ENCODE data around the gene GPR108.

Gene GPR108

DNA sequence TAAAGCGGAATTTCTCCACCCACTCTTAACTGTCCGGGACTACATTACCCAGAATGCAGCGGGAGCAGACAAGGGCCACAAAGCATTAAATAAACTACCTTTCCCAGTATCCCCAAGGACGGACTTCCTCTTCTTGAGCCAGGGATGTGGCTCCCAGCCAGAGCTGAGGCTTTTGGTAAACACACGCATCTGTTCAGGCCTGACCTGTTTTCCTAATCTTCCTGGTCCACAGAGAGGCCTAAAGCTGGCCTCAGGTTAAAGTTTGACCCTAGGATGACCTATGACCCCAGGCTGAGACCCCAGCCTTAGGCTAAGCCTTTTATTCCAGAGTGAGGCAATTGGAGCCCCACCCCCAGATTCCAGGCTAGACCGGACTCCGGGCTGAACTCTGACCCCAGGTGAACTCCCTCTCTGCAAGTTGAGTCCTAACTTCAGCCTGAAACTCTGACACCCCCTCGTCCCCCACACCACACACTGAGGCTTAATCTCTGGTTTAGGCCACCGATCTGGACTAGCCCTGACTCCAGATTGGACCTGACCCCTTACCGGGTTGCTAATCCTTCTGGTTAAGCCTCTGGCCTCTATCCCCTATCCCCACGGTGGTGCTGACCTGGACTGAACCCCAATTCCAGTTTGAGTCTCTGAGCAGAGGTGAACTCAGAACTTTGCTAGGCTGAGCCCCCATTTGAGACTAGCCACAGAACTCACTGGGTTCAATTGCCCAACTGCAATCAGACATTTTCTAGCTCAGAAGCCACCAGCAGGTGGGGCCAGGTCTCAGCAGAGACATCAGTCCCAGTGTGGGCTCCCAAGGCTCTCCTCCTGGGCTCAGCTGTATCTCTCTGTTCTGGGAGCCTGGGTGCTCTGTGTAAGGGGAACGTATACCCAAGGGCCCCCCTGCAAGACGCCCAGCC, 750 bp upstream of the GPR108 start:
- peak; percentile 80 for DNase-seq (ENCODE audit: low spot score)

GRCh38 chr19:6736917-6737283, 480 bp downstream of the GPR108 start:
- DNase-seq (ENCODE audit: low spot score), result no peak

DNA sequence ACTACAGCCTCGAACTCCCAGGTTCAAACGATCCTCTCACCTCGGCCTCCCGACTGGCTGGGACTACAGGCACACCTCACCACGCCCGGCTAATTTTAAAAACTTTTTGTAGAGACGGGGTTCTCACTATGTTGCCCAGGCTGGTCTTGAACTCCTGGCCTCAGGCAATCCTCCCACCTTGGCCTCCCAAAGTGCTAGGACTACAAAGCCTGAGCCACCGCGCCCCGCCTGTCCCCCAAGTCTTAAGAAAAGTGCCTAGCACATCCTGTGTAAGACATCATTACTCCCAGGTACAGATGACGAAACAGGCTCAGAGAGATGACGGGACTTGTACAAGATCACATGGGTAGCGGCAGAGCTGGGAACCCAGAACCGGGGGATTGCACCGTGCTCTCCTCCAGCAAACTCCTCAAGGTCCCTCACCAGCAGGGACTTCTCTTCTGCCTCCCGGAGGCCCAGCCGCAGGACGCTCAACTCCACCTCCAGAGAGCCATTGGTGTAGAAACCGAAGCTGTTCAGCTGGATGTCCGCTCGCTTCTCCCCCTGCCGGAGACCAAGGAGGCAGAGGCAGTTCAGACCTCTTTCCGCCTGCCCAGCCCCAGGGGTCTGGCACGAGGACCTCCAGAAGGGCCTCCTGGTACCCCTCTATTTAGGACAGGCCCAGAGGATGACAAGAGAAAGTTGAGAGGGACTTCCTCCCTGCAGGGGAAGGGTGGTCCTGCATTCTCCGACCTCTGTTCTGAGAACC, 1.0 kb downstream of the GPR108 start:
- DNase-seq (ENCODE audit: low spot score), result peak; percentile 88

GRCh38 chr19:6735181-6735911, 2.0 kb downstream of the GPR108 start:
- DNase-seq (ENCODE audit: low spot score), result no peak

- DNase-seq (ENCODE audit: low spot score), result no peak
Measured at GRCh38 chr19:6734096-6734696, 3.2 kb downstream of the GPR108 start.

GRCh38 chr19:6733338-6734095, 3.9 kb downstream of the GPR108 start:
- DNase-seq (ENCODE audit: low spot score), result no peak

GRCh38 chr19:6732803-6733337, 4.5 kb downstream of the GPR108 start:
- DNase-seq (ENCODE audit: low spot score), result no peak

GRCh38 chr19:6731822-6732221, 5.6 kb downstream of the GPR108 start:
- no peak for DNase-seq (ENCODE audit: low spot score)

GRCh38 chr19:6730941-6731670, 6.3 kb downstream of the GPR108 start:
- DNase-seq (ENCODE audit: low spot score), result no peak

- peak; percentile 80 for DNase-seq (ENCODE audit: low spot score)
Measured at GRCh38 chr19:6730153-6730804, 7.1 kb downstream of the GPR108 start.

DNA sequence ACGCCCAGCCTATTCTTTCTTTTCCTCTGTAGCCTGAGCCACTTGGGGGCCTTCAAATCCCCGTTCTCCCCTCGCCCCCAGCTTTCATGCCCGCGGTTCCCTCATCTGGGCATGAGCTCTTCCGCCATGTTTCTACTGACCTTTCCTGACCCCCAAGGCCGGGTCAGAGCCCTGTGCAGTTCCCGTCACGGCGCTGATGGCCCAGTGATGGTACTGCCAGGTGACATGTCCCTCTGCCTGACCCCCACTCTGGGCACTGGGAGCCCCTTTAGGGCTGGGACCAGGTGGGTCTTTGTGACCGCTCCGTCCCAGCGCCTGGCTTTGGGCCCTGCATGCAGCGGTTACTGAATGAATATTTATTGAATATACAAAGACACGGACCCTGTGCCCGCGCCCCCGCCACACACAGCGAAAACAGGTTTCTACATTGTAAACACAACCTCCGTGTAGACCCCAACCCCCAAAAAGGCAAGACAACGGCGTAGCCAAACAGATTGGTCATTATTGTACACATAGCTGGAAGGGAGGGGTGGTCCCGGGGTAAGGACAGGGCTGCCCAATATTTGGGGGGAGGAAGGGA, 7.7 kb downstream of the GPR108 start:
- DNase-seq (ENCODE audit: low spot score), result no peak

DNA sequence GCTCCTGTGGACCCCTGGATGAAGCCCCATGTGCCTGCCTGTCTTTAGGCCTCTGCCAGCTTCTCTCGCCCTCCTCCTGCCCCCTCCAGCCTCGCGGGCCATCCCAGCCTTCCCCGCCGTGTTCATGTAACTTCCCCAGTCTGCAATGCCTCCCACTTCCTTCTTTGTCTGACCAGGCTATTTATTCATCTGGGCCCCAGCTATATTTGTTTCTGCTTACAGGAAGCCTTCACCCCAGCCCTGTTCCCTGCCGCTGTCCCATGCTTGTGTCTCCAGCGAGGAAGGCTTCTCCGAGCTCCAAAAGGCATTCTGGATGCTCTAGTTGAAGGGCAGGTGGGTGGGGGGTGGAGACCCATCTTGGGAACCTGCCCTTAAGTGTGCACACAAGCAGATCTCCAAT, 9.0 kb downstream of the GPR108 start:
- DNase-seq (ENCODE audit: low spot score), result no peak

GRCh38 chr19:6725513-6726231, 11.7 kb downstream of the GPR108 start:
- DNase-seq (ENCODE audit: low spot score), result no peak

- DNase-seq (ENCODE audit: low spot score), result no peak
Measured at GRCh38 chr19:6724631-6725492, 12.5 kb downstream of the GPR108 start.

DNA sequence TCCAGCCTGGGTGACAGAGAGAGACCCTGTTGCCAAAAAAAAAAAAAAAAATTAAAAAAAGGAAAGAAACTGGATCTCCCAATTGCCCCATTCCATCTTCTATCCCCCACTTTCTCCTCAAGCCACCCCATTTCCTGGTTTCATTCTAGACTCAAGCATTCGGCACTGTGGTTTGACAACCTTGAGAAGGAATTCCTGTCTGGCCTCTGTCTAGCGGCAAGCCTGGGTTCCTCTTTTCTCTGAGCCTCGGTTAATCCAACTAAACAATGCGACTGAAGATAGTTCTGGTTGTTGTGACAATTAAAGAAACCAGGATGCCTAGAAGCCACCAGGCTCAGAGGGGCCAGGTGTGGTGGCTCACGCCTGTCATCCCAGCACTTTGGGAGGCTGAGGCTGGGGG, 13.6 kb downstream of the GPR108 start:
- no peak for DNase-seq (ENCODE audit: low spot score)

DNA sequence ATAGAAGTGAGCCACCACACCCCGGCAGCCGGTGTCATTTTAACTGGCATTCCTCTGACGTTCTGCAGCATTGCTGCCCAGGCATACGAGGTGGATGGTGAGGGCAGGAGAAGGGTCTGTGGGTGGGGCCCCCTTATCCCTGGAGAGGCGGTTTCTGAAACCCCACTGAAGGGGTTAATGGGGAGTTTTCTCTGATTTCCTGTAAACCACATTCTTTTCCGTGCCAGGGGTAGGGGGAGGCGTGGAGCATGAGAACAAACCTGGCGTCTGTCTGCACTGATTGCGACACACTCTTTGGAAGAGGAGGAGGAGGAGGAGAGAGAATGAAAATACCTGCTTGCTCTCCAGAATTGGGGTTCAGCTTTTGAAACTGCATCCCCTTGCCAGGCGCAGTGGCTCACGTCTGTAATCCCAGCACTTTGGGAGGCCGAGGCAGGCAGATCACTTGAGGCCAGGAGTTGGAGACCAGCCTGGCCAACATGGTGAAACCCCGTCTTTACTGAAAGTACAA, 14.2 kb downstream of the GPR108 start:
- no peak for DNase-seq (ENCODE audit: low spot score)

- DNase-seq (ENCODE audit: low spot score), result no peak
Measured at GRCh38 chr19:6721773-6722172, 15.6 kb downstream of the GPR108 start.

GRCh38 chr19:6721138-6721474, 16.3 kb downstream of the GPR108 start:
- DNase-seq (ENCODE audit: low spot score), result no peak

Measured in ecto neural progenitor cell (in vitro differentiated cells).